Right lobe of liver (tissue), 4 donors: ENCODE results near the gene MARVELD2.

ENCODE experiments used
- CTCF ChIP-seq, 4 donors: fragments of 200-600 bp in 3 of 4; fragments of 450-650 bp in 1 of 4; IDR thresholded peaks; one replicate each; pipeline versions ENCODE4 v1.5.1 to v1.8.0; 2016 to 2022; ENCODE audit warnings: antibody characterized with exemption in 4 of 4, mild to moderate bottlenecking in 2 of 4
- POLR2A ChIP-seq: fragments of 450-650 bp; IDR thresholded peaks from one replicate; pipeline ENCODE4 v1.6.1; 2017; ENCODE audit warnings: antibody characterized with exemption, mild to moderate bottlenecking
- donor health status: DM: no; HTN: no; CAD: no.
- donor health status: DM: no; HTN: no; CAD: no.
- donor health status: DM: no; HTN: yes; CAD: no.

- TF ChIP-seq CTCF (IDR thresholded peaks at IDR 0.05) (no peak), POLR2A (no peak)
Observed at GRCh38 chr5:69418554-69418953, 3.6 kb downstream of the MARVELD2 start.
